ENCODE data around the gene CTIF.
"Not testable (repeated sequence)": the region's sequence is repeated elsewhere in the genome, so short reads cannot be mapped to it uniquely, and the experiment has no call there.

The CTIF gene

DNA sequence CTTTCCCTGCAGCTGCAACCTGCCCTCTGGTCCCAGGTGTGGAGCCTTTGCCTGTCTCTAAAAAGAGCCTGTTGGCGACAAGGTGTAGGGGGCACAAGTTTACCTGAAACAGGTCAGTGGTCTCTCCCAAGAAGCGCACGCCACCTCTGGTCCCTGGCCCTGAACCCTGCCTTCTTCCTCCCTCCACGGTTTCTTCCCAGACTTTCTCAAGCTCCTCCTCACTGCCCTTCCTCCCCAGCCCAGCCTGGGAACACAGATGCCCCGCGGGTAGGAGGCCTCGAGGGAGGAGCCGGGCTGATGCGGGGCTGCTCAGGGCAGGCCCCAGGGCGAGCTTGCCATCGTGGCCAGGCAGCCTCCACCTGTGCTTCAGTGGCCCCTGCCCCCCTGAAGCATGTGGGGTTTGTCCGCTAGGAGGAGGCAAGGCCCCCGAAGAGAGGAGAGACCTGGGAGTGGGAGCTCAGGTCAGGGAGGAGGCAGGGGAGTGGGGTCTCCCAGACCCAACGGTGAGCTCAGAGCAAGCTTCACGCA, 322.4 kb downstream of the CTIF start:
- DNase-seq = no peak

- no peak for DNase-seq
These were observed 323.3 kb downstream of the CTIF start for GRCh38 chr18:48862132-48862531.

DNA sequence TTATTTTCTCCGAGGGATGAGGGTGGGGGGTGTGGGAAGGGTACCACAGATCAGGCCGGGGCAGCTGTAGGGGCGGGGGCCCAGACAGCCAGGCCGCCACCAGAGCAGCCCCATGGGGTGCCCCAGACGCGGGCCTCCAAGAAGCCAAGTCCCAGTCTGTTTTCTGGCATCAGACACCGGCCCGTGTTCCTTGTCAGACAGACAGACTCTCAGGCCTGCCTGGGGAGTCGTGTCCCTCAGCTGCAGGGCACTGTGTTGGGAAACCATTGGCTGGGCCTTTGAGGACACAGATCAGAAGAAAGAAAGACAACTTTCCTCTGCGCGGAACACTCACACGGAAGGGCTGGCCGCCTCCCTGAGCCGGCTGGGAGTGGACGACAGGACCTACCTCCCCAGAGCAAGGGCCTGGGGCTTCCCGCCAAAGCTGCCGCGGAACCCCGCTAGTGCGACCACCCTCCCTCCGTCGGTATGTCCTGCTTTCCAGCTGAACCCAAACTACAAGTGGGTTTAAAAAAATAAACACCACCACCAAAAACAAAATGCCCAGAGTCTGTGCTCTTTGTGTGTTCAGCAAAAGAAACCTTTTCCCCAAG, 323.9 kb downstream of the CTIF start:
- DNase-seq = no peak

DNA sequence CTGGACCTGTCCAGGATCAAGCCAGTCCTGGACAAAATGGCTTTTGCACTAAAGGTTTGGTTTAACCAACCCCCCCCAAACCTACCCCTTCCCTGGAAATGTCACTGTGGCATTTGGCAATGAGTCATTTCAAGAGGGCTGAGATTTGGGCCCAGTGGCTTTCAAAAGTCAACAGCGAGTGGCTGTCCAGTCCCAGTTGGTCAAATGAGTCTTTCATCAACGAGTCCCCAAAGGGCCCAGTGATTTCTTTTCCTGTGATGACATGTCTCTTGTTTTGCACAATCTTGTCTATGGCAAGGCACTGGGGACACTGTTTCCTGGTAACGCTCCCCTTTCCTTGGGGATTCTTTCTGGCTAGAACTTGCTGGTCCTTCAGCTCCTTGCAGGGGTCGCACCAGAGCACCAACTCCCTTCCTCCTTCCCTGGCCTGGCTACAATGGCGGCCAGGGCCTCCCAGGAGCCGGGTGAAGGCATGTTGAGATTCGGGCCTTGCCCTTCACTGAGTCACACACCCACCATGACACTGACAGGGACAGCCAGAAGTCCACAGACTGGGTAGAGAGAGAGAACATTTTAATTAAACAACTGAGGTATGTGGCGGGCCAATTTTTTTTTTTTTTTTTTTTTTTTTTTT, 324.7 kb downstream of the CTIF start:
- DNase-seq = no peak

DNA sequence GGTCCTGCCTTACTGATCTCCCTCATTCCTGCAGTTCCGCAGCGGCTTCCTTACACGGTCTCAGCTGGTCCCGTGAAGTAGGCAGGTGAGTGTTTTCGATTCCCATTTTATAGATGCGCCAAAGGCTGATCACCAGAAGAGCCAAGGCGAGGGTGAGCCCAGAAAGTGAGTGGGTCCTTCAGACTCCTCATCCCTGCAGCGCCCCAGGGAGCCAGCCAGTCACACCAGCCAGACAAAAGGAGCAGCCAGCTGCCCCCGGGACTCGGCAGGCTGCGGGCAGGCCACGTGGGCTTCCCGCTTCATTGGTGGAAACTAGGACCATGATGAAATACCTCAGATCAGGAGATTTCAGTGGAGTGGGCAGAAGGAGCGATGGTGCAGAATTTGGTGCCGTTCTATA, 326.0 kb downstream of the CTIF start:
- no peak for DNase-seq

- peak; percentile 74 to 92 for DNase-seq
These were observed 327.4 kb downstream of the CTIF start for GRCh38 chr18:48866028-48866733.

DNA sequence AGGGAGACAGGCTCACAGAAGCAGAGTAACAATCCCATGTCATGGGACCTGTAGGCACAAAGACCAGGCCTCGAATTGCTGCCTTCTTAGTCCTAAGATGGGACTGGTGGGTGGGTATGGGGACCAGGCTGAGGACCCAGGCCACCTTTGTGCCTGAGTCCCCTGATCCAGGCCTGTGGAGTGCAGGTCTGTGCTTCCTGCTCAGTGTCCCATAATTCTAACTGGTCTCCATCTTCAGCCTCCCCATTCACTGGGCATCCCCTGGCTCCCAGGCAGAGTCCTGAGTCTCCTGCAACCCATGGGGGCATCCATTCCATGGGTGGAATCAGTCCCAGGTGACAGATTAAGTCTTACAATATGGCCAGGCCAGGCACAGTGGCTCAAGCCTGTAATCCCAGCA, 328.0 kb downstream of the CTIF start:
- no peak for DNase-seq

GRCh38 chr18:48867978-48868377, 329.1 kb downstream of the CTIF start:
- no peak for DNase-seq

- DNase-seq = no peak
These were observed 329.9 kb downstream of the CTIF start for GRCh38 chr18:48868468-48869466.

- DNase-seq = no peak
These were observed 330.8 kb downstream of the CTIF start for GRCh38 chr18:48869591-48869990.

DNA sequence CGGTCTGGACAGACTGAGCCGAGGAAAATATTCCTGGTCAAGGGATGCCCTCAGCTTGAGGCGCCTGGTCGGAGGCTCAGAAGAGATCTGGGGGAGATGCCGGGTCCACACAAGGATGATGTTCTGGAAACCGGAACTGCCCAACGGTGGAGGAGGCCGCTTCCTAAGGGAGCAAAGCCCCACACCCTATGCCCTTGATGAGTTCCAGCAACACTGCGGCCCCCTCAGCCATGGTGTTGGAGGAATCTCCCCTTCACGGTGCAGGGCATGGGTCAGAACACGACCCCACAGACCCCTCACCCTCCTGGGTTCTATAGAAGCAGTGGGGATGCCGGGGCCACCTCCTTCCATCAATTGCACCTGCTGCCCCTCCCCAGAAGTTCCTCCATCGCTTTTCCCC, 332.1 kb downstream of the CTIF start:
- not testable (repeated sequence) for DNase-seq

- DNase-seq = no peak
These were observed 332.7 kb downstream of the CTIF start for GRCh38 chr18:48871391-48872166.

- DNase-seq = no peak
These were observed 333.7 kb downstream of the CTIF start for GRCh38 chr18:48872234-48873145.

DNA sequence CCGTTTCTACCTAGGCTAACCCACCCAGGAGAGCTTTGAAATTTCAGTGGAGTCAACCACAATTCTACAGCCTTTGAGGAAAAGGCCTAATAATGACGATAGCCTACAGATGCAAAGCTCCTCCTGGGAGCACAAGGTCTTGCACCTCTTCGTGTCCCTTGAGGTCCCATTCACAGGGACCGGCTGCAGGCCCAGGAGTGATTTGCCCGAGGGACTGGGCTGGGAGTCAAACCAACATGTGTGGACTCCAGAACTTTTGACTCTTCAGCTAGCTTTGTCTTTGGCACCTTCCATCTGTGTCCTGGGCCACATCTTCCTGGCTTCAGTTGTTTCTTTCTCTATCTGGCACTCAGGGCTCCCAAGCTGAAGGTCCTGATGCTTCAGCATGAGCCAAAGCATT, 335.4 kb downstream of the CTIF start:
- no peak for DNase-seq

GRCh38 chr18:48874701-48875162, 335.9 kb downstream of the CTIF start:
- no peak for DNase-seq

DNA sequence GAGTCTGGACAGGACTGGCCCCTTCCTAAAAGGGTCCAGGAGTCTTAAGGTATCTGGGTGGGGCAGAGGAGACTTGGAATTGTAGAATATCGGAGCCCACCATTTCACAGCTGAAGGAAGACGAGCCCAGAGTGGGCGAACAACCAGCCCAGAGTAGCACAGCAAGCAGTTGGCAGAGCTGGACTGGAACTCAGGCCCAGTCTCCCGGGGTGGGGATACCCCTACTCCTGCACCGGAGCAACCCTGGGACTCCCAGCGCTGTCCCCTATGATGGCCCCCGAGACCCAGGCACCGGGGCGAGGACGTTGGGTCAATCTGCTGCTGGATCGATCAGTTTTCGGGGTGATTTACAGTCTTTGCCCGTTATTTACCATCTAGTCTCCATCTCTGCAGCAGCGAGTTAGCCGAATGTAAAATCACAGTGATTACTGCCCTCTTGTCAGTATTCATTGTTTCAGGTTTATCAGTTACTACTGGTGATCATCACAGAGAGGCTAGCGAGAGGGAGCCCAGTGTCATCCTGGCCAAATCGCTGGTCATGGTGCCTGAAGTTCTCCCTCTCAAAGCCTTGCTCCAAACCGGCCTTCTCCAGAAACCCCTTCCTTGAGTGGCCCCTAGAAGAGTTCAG, 336.6 kb downstream of the CTIF start:
- DNase-seq = no peak

- no peak for DNase-seq
These were observed 337.2 kb downstream of the CTIF start for GRCh38 chr18:48875942-48876511.

GRCh38 chr18:48876590-48876989, 337.8 kb downstream of the CTIF start:
- no peak for DNase-seq

GRCh38 chr18:48877941-48878340, 339.1 kb downstream of the CTIF start:
- DNase-seq = no peak

- DNase-seq = no peak
These were observed 339.6 kb downstream of the CTIF start for GRCh38 chr18:48878471-48878870.

Measured in NCI-H446 (cell line).